AG10803 (cell line): ENCODE results near the gene MORN4.
A peak's percentile ranks its signal among the peaks of the same experiment; 100 is the strongest.

Experiments used
- DNase-seq: peaks from one replicate; pipeline ENCODE4 v3.0.0; 2010; ENCODE audit warnings: low read depth
- H3K4me3 ChIP-seq: 2 replicates; pipeline ENCODE4 v1.5.1; 2011; ENCODE audit warnings: mild to moderate bottlenecking, low read length, control low read depth
- TF ChIP-seq, protein P1 (sequence below): conservative IDR thresholded peaks from 2 replicates; pipeline ENCODE4 v1.5.1; 2011; ENCODE audit warnings: mild to moderate bottlenecking, low read length, control low read depth, inconsistent platforms

Gene MORN4

DNA sequence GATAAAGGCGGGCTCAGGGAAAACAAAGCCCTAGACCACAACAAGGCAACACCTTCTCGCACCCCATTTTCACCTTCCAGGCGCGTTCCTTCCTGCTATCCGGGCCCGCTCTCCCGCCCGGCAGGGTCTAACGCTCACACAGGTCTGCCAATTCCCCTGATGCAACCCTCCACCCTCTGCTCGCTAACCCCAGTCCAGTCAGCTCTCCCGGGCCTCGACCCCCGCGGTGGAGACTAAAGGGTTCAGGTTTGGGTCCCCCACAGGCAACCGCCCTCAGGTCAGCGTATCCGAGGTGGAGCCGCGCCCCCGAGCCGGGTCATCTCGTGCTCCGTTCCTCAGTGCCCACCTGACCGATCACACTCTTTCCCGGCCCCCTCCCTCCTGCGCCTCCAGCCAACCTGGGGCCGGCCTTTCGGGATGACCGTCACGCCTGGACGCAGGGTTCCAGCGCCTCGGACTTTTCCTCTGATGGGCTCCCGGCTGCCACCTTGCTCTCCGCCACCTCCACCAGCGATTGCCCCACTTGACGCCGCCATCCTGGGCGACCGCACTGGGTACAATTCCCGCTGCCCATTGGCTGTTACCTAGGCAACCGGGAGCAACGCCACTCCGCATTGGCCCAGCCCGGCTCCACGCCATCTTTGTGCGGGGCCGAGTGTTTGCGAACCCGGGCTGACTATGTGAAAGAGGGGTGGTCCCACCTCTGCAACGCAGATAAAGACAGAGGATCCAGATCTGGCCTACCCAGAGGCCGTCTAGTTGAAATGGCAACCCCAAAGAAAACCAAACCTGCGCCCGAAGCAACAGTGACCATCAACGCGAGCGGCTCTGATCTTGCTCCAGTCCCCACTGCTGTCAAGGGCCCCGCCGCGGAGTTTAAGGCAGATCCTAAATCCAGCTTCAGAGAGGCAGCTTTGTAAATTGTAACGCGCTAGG, at the start of gene MORN4:
Gene MORN4 (minus strand): TSS at position 552 of the 936 bp plus-strand sequence. CDS start 13,847 bp downstream, outside the sequence.
- peak within 1 kb of the TSS; percentile 88 for H3K4me3 ChIP-seq
- DNase-seq = peak; percentile 88
- TF ChIP-seq, protein P1, sequence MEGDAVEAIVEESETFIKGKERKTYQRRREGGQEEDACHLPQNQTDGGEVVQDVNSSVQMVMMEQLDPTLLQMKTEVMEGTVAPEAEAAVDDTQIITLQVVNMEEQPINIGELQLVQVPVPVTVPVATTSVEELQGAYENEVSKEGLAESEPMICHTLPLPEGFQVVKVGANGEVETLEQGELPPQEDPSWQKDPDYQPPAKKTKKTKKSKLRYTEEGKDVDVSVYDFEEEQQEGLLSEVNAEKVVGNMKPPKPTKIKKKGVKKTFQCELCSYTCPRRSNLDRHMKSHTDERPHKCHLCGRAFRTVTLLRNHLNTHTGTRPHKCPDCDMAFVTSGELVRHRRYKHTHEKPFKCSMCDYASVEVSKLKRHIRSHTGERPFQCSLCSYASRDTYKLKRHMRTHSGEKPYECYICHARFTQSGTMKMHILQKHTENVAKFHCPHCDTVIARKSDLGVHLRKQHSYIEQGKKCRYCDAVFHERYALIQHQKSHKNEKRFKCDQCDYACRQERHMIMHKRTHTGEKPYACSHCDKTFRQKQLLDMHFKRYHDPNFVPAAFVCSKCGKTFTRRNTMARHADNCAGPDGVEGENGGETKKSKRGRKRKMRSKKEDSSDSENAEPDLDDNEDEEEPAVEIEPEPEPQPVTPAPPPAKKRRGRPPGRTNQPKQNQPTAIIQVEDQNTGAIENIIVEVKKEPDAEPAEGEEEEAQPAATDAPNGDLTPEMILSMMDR = no peak

DNA sequence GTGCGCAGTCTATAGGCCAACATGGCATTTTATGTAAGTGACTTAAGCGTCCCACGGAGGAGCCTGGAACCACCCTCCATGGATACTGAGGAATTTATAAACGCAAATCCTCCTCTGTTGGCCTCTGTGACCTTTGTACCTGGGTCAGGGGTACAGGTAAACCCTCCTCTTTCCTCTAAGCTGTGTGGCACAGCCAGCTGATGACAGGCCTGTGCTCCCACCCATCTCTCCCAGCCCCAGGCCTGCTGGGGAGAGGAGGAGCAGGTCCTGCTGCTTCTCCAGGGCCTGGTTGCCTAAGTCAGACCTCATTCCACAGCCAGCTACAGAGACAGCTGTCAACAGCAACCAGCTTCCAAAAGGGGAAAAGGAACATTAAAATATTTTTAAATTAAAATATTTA, 48.7 kb upstream of the MORN4 start:
- no peak overlapping the region for H3K4me3 ChIP-seq
- DNase-seq = no peak
- TF ChIP-seq, protein P1 = no peak

DNA sequence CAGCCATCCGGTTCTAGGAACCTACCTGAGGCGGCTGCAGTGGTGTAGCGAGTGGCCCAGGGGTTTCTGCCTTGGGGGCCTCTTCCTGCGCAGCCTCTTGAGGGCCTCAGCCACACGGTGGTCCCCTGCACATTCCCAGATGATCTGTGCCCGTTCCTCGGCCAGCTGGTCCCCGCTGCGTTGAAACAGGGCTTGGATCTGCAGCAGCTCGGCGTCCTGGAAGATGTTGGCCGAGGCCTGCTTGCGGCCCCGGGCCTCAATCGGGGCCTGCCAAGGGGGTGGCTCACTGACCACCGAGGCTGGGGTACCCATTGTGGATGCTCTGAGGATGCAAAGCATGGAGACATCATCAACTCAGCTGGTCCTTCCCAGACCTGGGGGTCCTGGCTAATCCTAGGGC, 46.3 kb upstream of the MORN4 start:
- no peak for DNase-seq
- TF ChIP-seq, protein P1 = no peak
- no peak overlapping the region for H3K4me3 ChIP-seq

DNA sequence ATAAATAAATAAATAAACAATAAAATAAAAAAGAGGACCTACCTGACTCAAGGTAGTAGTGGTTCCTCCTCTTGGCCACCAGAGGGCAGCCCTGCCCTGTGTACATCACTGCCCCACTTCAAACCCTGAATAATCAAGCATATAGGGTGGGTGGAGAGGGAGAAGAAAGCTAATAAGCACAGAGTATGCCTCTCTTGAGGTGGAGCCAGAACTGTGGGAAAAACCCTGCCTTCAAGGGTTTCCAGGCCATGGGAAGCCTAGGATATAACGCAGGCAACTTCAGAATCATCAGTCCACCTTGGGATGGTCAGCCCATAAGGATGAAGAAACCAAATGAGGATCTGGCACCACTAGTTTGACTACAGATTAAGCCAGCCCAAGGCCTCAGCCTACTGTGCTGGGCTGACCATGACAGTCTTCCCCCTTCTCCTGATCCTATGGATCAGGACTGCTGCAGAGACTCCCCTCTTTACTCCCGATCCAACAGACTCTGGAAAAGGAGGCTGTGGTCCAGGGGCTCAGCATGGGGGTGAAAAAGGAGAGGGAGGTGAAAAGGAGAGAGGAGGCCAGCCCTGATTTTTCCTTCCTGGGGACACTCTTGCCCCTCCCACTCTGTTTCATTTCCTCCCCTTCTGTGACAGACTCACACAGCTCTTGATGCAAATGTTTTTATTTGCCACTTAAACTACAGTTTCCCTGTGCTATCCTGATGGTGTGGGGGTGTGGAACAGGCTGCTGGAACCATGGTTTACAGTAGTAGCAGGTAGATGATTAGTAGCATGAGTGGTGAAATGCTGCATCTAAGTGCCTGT, 43.7 kb upstream of the MORN4 start:
- peak; percentile 63 for DNase-seq
- H3K4me3 ChIP-seq = no peak overlapping the region
- TF ChIP-seq, protein P1 = peak; percentile 94

DNA sequence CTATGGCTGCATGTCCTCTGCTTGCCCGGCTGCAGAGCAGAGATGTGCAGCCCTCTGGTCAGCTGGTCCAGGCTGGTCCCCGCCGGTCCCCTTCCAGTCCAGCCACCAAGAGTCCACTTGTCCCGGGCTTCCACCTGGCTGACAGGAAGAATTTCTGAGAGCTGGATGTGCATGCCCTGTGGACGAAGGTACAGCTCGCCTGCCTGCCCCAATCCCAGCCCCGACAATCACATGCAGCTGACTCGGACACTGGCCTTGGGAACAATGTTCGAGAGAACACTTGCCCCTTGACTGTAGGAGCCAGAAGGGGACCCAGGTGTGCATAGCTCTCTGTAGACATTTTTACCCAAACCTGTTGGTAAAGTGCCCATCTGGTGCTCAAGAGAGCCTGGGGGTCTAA, 41.9 kb upstream of the MORN4 start:
- no peak overlapping the region for H3K4me3 ChIP-seq
- TF ChIP-seq, protein P1 = no peak
- no peak for DNase-seq

DNA sequence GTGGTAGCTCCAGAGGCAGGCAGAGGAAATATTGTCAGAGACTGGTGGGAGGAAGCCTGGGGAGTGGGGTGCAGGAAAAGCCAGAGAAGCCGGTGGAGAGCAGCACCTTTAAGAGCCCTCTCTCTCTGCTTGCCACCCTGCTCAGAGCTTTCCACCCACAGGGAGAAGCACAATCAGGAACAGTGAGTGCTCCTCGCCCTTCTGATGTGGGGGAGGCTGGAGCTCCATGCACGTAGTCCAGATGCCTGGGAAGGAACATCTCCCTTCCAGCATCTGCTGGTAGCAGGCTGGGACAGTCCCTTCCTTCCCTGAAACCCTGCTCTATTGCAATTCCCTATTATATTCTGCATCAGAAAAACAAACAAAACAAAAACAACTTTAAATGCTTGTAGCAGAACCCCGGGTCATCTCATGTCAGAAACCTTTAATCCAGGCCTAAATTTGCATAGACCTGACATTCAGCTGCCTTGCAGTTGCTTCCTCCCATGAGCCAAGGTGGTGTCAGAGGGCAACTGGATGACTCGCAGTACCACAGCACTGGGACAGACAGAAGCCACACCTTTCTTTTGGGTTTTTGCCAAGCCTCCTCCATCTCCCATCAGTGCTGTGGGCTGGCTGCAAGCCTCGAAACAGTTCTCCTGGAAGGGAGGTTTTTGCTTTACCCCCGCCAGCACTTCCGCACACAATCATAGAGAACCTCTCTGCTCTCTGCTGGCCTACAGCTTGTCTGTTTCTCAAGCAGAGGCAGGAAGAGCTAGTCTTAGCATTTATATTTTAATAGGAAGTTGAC, 40.6 kb upstream of the MORN4 start:
- peak; percentile 60 for DNase-seq
- TF ChIP-seq, protein P1 = no peak

More for the DNA sequence above, 40.6 kb upstream of the MORN4 start:
- H3K4me3 ChIP-seq = no peak overlapping the region
